ENCODE results near the gene C11orf91. TPM values are rescaled to one million over a fixed set of nuclear protein-coding genes. Genes with fewer than 3 reads are reported as not detected.

C11orf91 gene
- total and polyA plus RNA-seq, 2 of the 4 experiments (the other 2 are of a cell fraction), result 0.10 TPM; not detected in 1

GRCh38 chr11:33713856-33714398, 13.3 kb upstream of the C11orf91 start:
- peaks cover 45% of the 10 kb centered on the region for H4K20me1 ChIP-seq (ENCODE audit: insufficient read depth, low read length)
- no peak overlapping the region for H3K23ac ChIP-seq (ENCODE audit: low read depth, low read length)
- H3K4ac ChIP-seq (ENCODE audit: low read depth, low read length), result no peak overlapping the region
- H3K36me3 ChIP-seq (ENCODE audit: control insufficient read depth, insufficient read depth, low read length), result peaks cover 50% of the 10 kb centered on the region
- CTCF ChIA-PET, result no interaction called here
- no peak overlapping the region for H2BK120ac ChIP-seq (ENCODE audit: low read depth, low read length)
- no peak overlapping the region for H2AK9ac ChIP-seq (replicated peaks; ENCODE audit: low read depth, low read length, poor library complexity)
- no peak overlapping the region for H3K4me2 ChIP-seq (ENCODE audit: low read depth, low read length)
- no peak overlapping the region for H3K27ac ChIP-seq (ENCODE audit: insufficient read depth, low read length)
- TF ChIP-seq FOS (IDR thresholded peaks at IDR 0.05; ENCODE audit: low read depth, low read length) (no peak), USF2 (IDR thresholded peaks at IDR 0.05; ENCODE audit: low read depth, low read length) (no peak), MXI1 (IDR thresholded peaks at IDR 0.05; ENCODE audit: borderline replicate concordance, low read depth, low read length) (no peak), POLR2A (IDR thresholded peaks at IDR 0.05; ENCODE audit: low read depth, low read length) (no peak), SMC3 (IDR thresholded peaks at IDR 0.05; ENCODE audit: low read depth, low read length) (no peak), CEBPB (IDR thresholded peaks at IDR 0.05; ENCODE audit: low read depth, low read length) (no peak), CTCF (conservative IDR thresholded peaks at IDR 0.05; ENCODE audit: low read depth, low read length) (no peak), MAFK (IDR thresholded peaks at IDR 0.05; ENCODE audit: low read depth, low read length) (no peak), ELK1 (IDR thresholded peaks at IDR 0.05; ENCODE audit: borderline replicate concordance, low read depth, low read length) (no peak), MAZ (IDR thresholded peaks at IDR 0.05; ENCODE audit: borderline replicate concordance, low read depth, low read length) (no peak), NFE2L2 (IDR thresholded peaks at IDR 0.05; ENCODE audit: low read depth, low read length) (no peak), RAD21 (IDR thresholded peaks at IDR 0.05; ENCODE audit: low read length) (no peak), BHLHE40 (IDR thresholded peaks at IDR 0.05; ENCODE audit: low read depth, low read length) (no peak), CHD1 (IDR thresholded peaks at IDR 0.05; ENCODE audit: low read depth, low read length) (no peak), RCOR1 (IDR thresholded peaks at IDR 0.05; ENCODE audit: insufficient replicate concordance, low read length) (no peak), RFX5 (IDR thresholded peaks at IDR 0.05; ENCODE audit: low read depth, low read length) (no peak)
- H3K4me1 ChIP-seq (ENCODE audit: control insufficient read depth, insufficient read depth, low read length), result peaks cover 7% of the 10 kb centered on the region
- POLR2A ChIA-PET (ENCODE audit: unreplicated experiment), result no interaction called here
- H2BK5ac ChIP-seq (ENCODE audit: low read depth, low read length, poor library complexity, severe bottlenecking), result no peak overlapping the region
- ATAC-seq (ENCODE audit: low read depth) (no peak), DNase-seq (no peak)
- no peak overlapping the region for H2BK15ac ChIP-seq (ENCODE audit: low read depth, low read length)
- no TSS peak for BruUV-seq (replicated peaks)
- H3K4me3 ChIP-seq (ENCODE audit: insufficient read depth, low read depth, low read length), result no peak overlapping the region
- H2AFZ ChIP-seq (replicated peaks; ENCODE audit: low read length, poor library complexity), result no peak overlapping the region
- H4K8ac ChIP-seq (ENCODE audit: low read depth in 2 of 2, low read length in 2 of 2), result no peak overlapping the region
- intact Hi-C loops (cut with micrococcal nuclease) (no loop called here), dilution Hi-C loops (cut with HindIII; ENCODE audit: low sequenced_read_pairs, unreplicated experiment) (no loop called here), in situ Hi-C loops (cut with MboI; ENCODE audit: low sequenced_read_pairs) (no loop called here)
- peaks cover 46 to 76% of the 10 kb centered on the region in 2 experiments for H3K79me1 ChIP-seq (ENCODE audit: low read depth in 1 of 2, low read length in 2 of 2)
- no peak overlapping the region for H3K9ac ChIP-seq (ENCODE audit: low read depth, low read length)
- no peak overlapping the region for H3K14ac ChIP-seq (replicated peaks; ENCODE audit: low read depth, low read length)
- H3K9me3 ChIP-seq (ENCODE audit: control insufficient read depth, insufficient read depth, low read length), result no peaks in the 10 kb centered on the region
- no peak overlapping the region for H3K18ac ChIP-seq (ENCODE audit: low read depth, low read length)
- H3K27me3 ChIP-seq (ENCODE audit: control insufficient read depth, insufficient read depth, low read length), result no peaks in the 10 kb centered on the region
- no peak overlapping the region for H2AK5ac ChIP-seq (ENCODE audit: low read depth, low read length)
- H4K91ac ChIP-seq (ENCODE audit: insufficient read depth, low read depth, low read length), result no peak overlapping the region
- peaks cover 12% of the 10 kb centered on the region for H3K9me1 ChIP-seq (ENCODE audit: insufficient read depth, low read length)
- H3K56ac ChIP-seq (ENCODE audit: extremely low read depth, insufficient read depth, low read length), result no peak overlapping the region
- no peak overlapping the region for H2BK20ac ChIP-seq (ENCODE audit: low read depth, low read length)
- WGBS, 2 experiments (ENCODE audit: extremely low coverage in 2 of 2, insufficient read length in 1 of 2), result 88% methylated on average over 1 of the region's 4 CpGs; no CpG with 5 or more reads in 1 of the 2 experiments
- no peak overlapping the region for H4K5ac ChIP-seq (ENCODE audit: low read depth, low read length)

Data from IMR-90 (cell line).